ENCODE results near the gene HBG2.

DNA sequence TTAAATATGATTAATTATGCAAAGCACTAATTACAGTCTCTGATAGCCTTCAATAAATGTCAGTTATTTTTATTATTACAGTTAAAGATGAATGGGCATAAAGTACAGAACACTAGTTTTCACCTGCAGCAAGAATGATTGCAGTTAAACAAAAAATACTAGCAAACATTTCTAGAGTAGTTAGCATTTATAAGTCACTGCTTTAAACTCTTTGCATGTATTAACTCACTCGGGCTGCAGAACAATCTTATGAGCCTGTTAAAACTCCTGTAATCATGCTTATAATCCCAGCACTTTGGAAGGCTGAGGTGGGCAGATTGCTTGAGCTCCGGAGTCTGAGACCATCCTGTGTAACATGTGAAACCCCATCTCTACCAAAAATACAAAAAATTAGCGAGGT is 32.3 kb upstream of the HBG2 start:
- TF ChIP-seq POLR2A (IDR thresholded peaks at IDR 0.05) (no peak), CTCF (IDR thresholded peaks at IDR 0.05 in 8 of 11, conservative IDR thresholded peaks at IDR 0.05 in 3 of 11) (no peak), POLR2AphosphoS5 (IDR thresholded peaks at IDR 0.05) (no peak)

Measured in spleen (tissue), 7 donors.